Retinal pigment epithelial cell (primary cell): ENCODE data around the gene COPS3.

ENCODE experiments used
- DNase-seq: peaks from one replicate; pipeline ENCODE4 v3.0.0-alpha.2; 2010; ENCODE audit warnings: low read depth
- H3K4me3 ChIP-seq: 2 replicates; pipeline ENCODE4 v1.5.1; 2011; ENCODE audit warnings: mild to moderate bottlenecking, low read length, control low read depth, moderate library complexity
- TF ChIP-seq, protein P1 (sequence below): conservative IDR thresholded peaks from 2 replicates; pipeline ENCODE4 v1.5.1; 2011; ENCODE audit warnings: low read depth, low read length, control low read depth, inconsistent platforms

COPS3 gene

DNA sequence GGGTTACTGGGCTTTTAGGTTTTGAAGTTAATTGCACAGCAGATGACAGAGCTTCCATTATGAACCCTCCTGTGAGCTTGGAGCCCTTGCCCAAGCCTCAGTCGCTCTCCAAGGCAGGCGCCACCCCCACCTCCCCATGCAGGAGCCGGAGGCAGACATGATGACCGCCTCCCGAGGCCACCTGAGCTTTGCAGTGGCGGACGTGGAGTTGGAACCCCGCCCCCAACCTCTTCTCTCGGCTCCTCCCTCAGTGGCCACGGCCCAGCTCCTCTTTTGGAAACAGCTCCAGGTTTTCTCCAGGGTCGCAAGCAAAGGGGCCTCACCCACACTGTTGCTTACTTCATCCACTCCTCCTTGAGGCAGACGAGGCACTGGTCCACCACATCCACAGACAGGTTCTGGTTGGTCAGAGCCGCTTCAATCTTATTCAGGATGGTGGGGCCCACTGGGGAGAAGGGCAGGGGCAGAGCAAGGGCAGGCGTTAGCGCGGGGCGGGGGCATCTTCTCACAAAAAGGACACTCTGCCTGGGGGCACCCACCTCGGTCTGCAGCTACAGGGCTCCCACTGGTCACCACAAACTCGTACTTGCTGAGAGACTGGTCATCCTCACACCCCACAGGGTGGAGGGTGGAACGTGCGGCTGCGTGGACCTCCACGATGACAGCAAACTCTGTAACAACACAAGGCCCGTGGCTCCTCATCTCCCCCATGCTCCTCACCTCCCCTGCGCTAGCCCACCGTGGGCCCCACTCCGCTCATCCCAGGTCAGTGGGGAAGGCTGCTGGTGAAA lies 66.2 kb downstream of the COPS3 start:
- no peak overlapping the region for H3K4me3 ChIP-seq
- TF ChIP-seq, protein P1, sequence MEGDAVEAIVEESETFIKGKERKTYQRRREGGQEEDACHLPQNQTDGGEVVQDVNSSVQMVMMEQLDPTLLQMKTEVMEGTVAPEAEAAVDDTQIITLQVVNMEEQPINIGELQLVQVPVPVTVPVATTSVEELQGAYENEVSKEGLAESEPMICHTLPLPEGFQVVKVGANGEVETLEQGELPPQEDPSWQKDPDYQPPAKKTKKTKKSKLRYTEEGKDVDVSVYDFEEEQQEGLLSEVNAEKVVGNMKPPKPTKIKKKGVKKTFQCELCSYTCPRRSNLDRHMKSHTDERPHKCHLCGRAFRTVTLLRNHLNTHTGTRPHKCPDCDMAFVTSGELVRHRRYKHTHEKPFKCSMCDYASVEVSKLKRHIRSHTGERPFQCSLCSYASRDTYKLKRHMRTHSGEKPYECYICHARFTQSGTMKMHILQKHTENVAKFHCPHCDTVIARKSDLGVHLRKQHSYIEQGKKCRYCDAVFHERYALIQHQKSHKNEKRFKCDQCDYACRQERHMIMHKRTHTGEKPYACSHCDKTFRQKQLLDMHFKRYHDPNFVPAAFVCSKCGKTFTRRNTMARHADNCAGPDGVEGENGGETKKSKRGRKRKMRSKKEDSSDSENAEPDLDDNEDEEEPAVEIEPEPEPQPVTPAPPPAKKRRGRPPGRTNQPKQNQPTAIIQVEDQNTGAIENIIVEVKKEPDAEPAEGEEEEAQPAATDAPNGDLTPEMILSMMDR, result no peak
- no peak for DNase-seq

DNA sequence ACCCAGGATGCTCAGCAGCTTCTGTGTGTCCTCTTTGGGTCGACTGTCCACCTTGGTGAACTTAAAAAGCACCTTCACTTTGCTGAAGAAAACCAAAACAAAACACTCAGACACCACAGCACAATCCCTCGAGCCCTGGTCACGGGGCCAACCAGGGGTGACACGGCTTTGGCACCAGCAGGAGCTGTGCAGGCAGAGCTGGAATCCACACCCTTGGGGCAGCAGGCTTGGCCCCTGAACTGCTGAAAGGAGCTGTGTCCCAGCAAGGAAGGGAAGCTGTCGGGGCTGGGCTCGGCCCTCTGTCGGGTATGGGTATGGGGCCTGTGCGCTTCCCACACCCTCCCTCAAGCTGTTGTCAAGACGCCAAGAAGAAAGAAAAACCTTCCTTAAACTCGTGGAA lies 67.3 kb downstream of the COPS3 start:
- H3K4me3 ChIP-seq, result no peak overlapping the region
- DNase-seq, result no peak
- TF ChIP-seq, protein P1, result no peak

DNA sequence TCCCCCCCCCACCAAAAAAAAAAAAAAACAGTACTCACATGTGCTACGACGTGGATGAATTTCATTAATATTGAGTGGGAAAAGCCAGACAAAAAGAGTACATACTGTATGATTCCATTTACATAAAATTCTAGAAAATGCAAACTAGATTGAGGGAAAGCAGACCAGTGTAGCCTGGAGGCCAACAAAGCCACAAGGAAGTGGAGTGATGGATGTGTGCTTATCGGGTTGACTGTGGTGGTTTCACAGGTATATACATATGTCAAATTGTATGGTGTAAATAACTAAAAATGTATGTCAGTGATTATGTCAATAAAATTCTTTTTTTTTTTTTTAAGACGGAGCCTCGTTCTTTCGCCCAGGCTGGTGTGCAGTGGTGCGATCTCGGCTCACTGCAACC lies 73.0 kb downstream of the COPS3 start:
- TF ChIP-seq, protein P1, result no peak
- no peak for DNase-seq
- H3K4me3 ChIP-seq, result no peak overlapping the region

DNA sequence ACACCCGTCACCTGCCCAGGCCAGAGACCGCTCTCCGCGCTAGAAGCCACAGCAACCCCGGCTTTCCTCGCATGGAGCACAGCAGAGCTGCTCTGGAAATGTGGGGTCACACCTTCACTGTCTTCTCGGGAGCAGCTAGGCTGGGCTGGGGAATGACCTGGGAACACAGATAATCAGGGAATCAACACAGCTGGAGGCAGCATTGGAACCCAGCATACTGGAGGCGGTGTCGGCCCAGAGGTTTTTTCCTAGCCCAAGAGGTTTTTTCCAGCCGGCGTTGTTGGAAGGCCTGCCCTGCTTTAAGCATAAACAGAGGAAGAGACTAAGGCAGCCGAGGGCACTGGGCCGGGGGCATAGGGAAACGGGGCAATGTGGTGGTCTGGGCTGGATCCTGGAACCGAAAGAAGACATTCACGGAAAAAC lies 74.1 kb downstream of the COPS3 start:
- TF ChIP-seq, protein P1, result no peak
- H3K4me3 ChIP-seq, result no peak overlapping the region
- DNase-seq, result no peak

DNA sequence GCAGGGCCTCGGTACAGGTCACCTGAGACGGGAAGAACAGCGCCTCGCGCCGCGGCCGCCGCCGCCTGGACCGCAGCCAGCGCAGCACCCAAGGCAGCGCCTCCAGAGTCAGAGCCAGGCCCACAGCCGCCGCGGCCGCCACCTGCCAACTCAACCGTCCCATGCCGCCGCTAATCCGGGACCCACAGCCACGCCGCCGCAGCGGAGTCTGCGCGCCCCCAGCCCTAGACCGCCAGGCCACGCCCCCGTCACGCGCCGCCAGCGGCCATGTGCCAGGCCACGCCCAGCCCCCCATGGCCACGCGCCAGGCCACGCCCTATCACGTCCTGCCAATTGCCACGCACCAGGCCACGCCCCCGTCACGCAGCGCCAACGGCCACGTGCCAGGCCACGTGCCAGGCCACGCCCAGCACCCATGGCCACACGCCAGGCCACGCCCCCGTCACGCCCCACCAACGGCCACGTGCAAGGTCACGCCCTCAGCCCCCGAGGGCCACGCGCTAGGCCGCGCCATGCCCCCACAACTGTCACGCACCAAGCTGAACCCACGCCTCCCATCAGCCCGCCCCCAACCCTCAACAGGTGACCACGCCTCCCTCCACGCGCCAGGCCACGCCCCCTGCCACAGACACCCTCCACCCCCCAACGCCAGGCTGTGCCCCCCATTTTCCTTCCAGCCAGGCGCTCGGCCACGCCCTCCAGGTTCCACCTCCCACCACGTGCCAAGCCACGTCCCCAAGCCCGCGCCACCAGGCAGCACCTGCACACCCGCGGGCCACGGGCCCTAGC lies 74.7 kb downstream of the COPS3 start, which contains the start of gene PLD6:
PLD6 (minus strand) TSS at position 210 of the 789 bp plus-strand sequence; CDS start at position 163, 47 bp downstream.
- DNase-seq, result no peak
- TF ChIP-seq, protein P1, result no peak
- peak within 1 kb of the TSS; percentile 52 for H3K4me3 ChIP-seq

DNA sequence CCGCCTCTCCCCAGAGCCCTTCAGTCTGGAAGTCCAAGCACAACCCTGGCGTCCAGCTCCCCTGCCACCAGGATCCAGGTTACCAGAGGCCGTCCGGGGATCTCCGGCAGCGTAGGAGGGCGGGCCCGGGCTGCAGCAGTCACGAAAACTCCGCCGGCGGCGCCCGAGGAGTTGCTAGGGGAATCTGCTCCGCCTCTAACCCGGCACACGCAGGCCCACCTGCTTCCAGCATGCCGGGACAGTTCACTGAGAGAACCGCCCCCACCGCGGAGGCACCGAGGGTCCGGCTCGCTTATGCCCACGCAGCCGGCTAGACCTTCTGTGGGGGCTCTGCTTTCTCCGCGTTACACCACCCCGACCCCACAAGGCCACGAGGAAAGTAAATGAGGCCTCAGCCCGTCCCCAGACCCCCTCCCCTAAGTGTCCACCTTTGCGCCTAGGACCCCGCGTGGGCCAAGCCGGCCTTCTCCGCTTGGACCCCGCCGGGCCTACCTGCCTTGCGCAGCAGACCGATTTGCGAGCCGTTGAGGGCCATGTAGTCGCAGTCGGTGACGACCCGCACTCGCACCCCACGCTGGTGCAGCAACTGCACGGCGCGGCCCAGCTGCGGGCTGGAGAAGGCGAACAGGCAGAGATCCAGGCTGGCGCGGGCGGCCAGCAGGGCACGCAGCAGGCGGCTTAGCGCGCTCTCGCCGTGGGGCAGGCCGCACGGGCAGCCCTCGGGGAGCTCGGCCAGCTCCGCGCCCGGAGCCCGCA lies 75.5 kb downstream of the COPS3 start:
- TF ChIP-seq, protein P1, result no peak
- peak overlapping the region; percentile 52 for H3K4me3 ChIP-seq
- DNase-seq, result no peak
